GM23338 (cell line): ENCODE results near the gene CPA1. TPM values are rescaled to one million over a fixed set of nuclear protein-coding genes. Genes with fewer than 3 reads are reported as not detected.
A peak's percentile ranks its signal among the peaks of the same experiment; 100 is the strongest.

Source experiments
- ATAC-seq: fragments of 200-7000 bp; cut with Tn5 transposase; 3 replicates; pipeline ENCODE4 v1.9.1; 2020
- DNase-seq: peaks from one replicate; pipeline ENCODE4 v3.0.0-alpha.2; 2015; ENCODE audit warnings: low spot score
- H2AFZ ChIP-seq: fragments of 200-600 bp; sonication (generic); 2 replicates; pipeline ENCODE4 v1.8.0; 2016; ENCODE audit warnings: antibody characterized with exemption, mild to moderate bottlenecking, moderate library complexity
- H3F3A ChIP-seq: fragments of 200-600 bp; sonication (generic); replicated peaks from 2 replicates; pipeline ENCODE4 v1.8.0; 2017; ENCODE audit warnings: antibody characterized with exemption, mixed run types, low read depth
- H3K27ac ChIP-seq: fragments of 200-600 bp; sonication (generic); 2 replicates; pipeline ENCODE4 v1.6.1; 2016; ENCODE audit warnings: low read depth
- H3K27me3 ChIP-seq: fragments of 200-600 bp; sonication (generic); 2 replicates; pipeline ENCODE4 v1.8.0; 2016; ENCODE audit warnings: mild to moderate bottlenecking, mixed run types, moderate library complexity; ENCODE audit not compliant: insufficient read depth
- H3K36me3 ChIP-seq: fragments of 200-600 bp; sonication (generic); 2 replicates; pipeline ENCODE4 v1.8.0; 2016; ENCODE audit warnings: mild to moderate bottlenecking; ENCODE audit not compliant: insufficient read depth
- H3K4me1 ChIP-seq: fragments of 200-600 bp; sonication (generic); 2 replicates; pipeline ENCODE4 v1.8.0; 2016; ENCODE audit warnings: mild to moderate bottlenecking, moderate library complexity; ENCODE audit not compliant: insufficient read depth
- H3K4me2 ChIP-seq: fragments of 200-600 bp; sonication (generic); 2 replicates; pipeline ENCODE4 v1.7.1; 2017; ENCODE audit warnings: mixed run types
- H3K4me3 ChIP-seq: fragments of 200-600 bp; sonication (generic); 2 replicates; pipeline ENCODE4 v1.6.1; 2016; ENCODE audit warnings: mixed run types
- H3K79me2 ChIP-seq: fragments of 200-600 bp; sonication (generic); replicated peaks from 2 replicates; pipeline ENCODE4 v1.8.0; 2017; ENCODE audit warnings: mild to moderate bottlenecking; ENCODE audit not compliant: insufficient read depth
- H3K9me2 ChIP-seq: fragments of 200-600 bp; sonication (generic); 2 replicates; pipeline ENCODE4 v1.8.0; 2017; ENCODE audit not compliant: insufficient read depth
- H4K20me1 ChIP-seq: fragments of 200-600 bp; sonication (generic); replicated peaks from 2 replicates; pipeline ENCODE4 v1.8.0; 2017; ENCODE audit warnings: mild to moderate bottlenecking; ENCODE audit not compliant: insufficient read depth
- H3K27ac Mint-ChIP-seq: 2 replicates; pipeline ENCODE4 v1.8.0; 2020; ENCODE audit warnings: inconsistent platforms, mild to moderate bottlenecking, moderate library complexity, mixed read lengths
- H3K27me3 Mint-ChIP-seq: 3 replicates; pipeline ENCODE4 v1.8.0; 2022; ENCODE audit warnings: low read depth, mild to moderate bottlenecking, moderate library complexity, mixed read lengths, inconsistent platforms; ENCODE audit not compliant: insufficient read depth, poor library complexity
- H3K36me3 Mint-ChIP-seq: 3 replicates; pipeline ENCODE4 v1.8.0; 2021; ENCODE audit warnings: low read depth, mild to moderate bottlenecking, inconsistent platforms, moderate library complexity, mixed read lengths
- H3K4me1 Mint-ChIP-seq: 3 replicates; pipeline ENCODE4 v1.8.0; 2020; ENCODE audit warnings: mild to moderate bottlenecking, inconsistent platforms, mixed read lengths
- H3K4me3 Mint-ChIP-seq: 3 replicates; pipeline ENCODE4 v1.8.0; 2021; ENCODE audit warnings: moderate library complexity, mild to moderate bottlenecking, inconsistent platforms, mixed read lengths
- H3K9me3 Mint-ChIP-seq: 3 replicates; pipeline ENCODE4 v1.8.0; 2020; ENCODE audit warnings: moderate library complexity, mild to moderate bottlenecking, inconsistent platforms, mixed read lengths
- CREB1 ChIP-seq: fragments of 250-450 bp; sonication (Bioruptor Pico); IDR thresholded peaks from 2 replicates; pipeline ENCODE4 v1.5.0; 2020; ENCODE audit warnings: low read depth, mild to moderate bottlenecking, moderate library complexity
- EZH2 ChIP-seq: fragments of 200-600 bp; sonication (generic); IDR thresholded peaks from one replicate; pipeline ENCODE4 v1.8.0; 2017; ENCODE audit warnings: antibody characterized with exemption, mild to moderate bottlenecking, low read depth; ENCODE audit not compliant: unreplicated experiment
- EZH2phosphoT487 ChIP-seq: fragments of 200-600 bp; sonication (generic); IDR thresholded peaks from one replicate; pipeline ENCODE4 v1.8.1; 2018; ENCODE audit warnings: antibody characterized with exemption; ENCODE audit not compliant: unreplicated experiment
- JUNB ChIP-seq: IDR thresholded peaks from one replicate; pipeline ENCODE4 v1.6.1; 2016; ENCODE audit warnings: antibody characterized with exemption; ENCODE audit not compliant: unreplicated experiment
- NANOG ChIP-seq: IDR thresholded peaks from 2 replicates; pipeline ENCODE4 v1.6.1; 2016; ENCODE audit warnings: antibody characterized with exemption, borderline replicate concordance
- POLR2AphosphoS5 ChIP-seq: IDR thresholded peaks from 2 replicates; pipeline ENCODE4 v1.6.1; 2016; ENCODE audit warnings: antibody characterized with exemption, low read depth
- STAT1 ChIP-seq: IDR thresholded peaks from one replicate; pipeline ENCODE4 v1.6.1; 2016; ENCODE audit warnings: antibody characterized with exemption; ENCODE audit not compliant: unreplicated experiment
- ZNF114 ChIP-seq: fragments of 250-450 bp; sonication (Bioruptor Pico); IDR thresholded peaks from 2 replicates; pipeline ENCODE4 v1.5.0; 2020; ENCODE audit warnings: mild to moderate bottlenecking, moderate library complexity
- ZNF331 ChIP-seq: fragments of 250-450 bp; sonication (Bioruptor Pico); IDR thresholded peaks from 2 replicates; pipeline ENCODE4 v1.5.0; 2020; ENCODE audit warnings: low read depth, mild to moderate bottlenecking, moderate library complexity
- polyA plus RNA-seq: library from polyadenylated mRNA; unstranded; fragments of >200 nt; fragmentation: Nextera tagmentation; extraction: Ambion mirVana; gene quantifications from 2 replicates; pipeline ENCODE4 v1.2.1, GENCODE V29; 2016
- total RNA-seq: library from RNA; depleted of rRNA; stranded (reverse); fragments of >200 nt; shearing (Covaris generic); gene quantifications from 2 replicates; pipeline ENCODE4 v1.2.3, GENCODE V29; 2014
- TF ChIP-seq, protein P1 (sequence below): IDR thresholded peaks from 2 replicates; pipeline ENCODE4 v1.6.1; 2016; ENCODE audit warnings: antibody characterized with exemption
- TF ChIP-seq, protein P2 (sequence below): fragments of 250-450 bp; sonication (Bioruptor Pico); IDR thresholded peaks from 2 replicates; pipeline ENCODE4 v1.5.0; 2020; ENCODE audit warnings: mild to moderate bottlenecking, moderate library complexity
- TF ChIP-seq, protein P3 (sequence below), 2 experiments: fragments of 200-600 bp in 1 of 2; sonication (generic) in 1 of 2; conservative IDR thresholded peaks; 2 replicates each; pipeline versions ENCODE4 v1.5.1 to v1.6.1; 2016 to 2017; ENCODE audit warnings: antibody characterized with exemption in 2 of 2, low read depth in 2 of 2, mild to moderate bottlenecking in 2 of 2, moderate library complexity in 1 of 2

CPA1 gene
- total and polyA plus RNA-seq, 2 experiments from 2014 or later: not detected

DNA sequence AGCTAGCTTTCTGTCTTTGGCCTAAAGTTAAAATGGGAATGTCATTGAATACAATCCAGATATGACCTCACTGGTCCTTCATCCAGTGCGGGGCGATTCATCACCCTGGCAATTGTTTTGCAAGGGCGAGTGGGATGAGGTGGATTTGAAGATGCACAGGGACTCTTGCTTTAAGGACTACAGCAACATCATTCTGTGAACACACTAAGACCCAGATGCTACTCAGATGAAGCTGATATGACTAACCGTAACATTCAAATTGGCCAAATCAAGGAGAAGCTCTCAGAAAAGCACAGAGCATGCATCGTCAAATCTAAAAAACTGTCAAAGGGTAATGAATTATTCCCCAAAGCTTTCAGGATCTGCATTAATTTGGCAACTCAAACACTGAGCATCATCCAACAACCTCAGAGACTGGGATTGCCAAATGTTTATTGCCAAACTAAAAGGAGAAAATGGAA, 12.8 kb downstream of the CPA1 start:
- Histone ChIP-seq H3K4me3 (no peak overlapping the region), H3K27me3 (no peaks in the 10 kb centered on the region), H3K4me2 (no peak overlapping the region), H3F3A (no peaks in the 10 kb centered on the region), H3K9me2 (0 out of 2 replicates have a peak, but pooled peaks cover 5% of the 10 kb centered on the region), H3K27ac (no peak overlapping the region), H4K20me1 (no peaks in the 10 kb centered on the region), H3K79me2 (no peaks in the 10 kb centered on the region), H2AFZ (no peak overlapping the region), H3K36me3 (no peaks in the 10 kb centered on the region), H3K4me1 (peaks cover 28% of the 10 kb centered on the region)
- TF ChIP-seq NANOG: no peak
- H3K4me1 Mint-ChIP-seq: peaks cover 31% of the 10 kb centered on the region
- H3K36me3 Mint-ChIP-seq: peaks cover 4% of the 10 kb centered on the region; the same call in 2 of the 3 replicates
- H3K27ac Mint-ChIP-seq: no peak overlapping the region
- DNase-seq (no peak), ATAC-seq (no peak)
- peaks cover 4% of the 10 kb centered on the region for H3K27me3 Mint-ChIP-seq
- no peak overlapping the region for H3K4me3 Mint-ChIP-seq
- H3K9me3 Mint-ChIP-seq: peaks cover 4% of the 10 kb centered on the region; the same call in 2 of the 3 replicates

DNA sequence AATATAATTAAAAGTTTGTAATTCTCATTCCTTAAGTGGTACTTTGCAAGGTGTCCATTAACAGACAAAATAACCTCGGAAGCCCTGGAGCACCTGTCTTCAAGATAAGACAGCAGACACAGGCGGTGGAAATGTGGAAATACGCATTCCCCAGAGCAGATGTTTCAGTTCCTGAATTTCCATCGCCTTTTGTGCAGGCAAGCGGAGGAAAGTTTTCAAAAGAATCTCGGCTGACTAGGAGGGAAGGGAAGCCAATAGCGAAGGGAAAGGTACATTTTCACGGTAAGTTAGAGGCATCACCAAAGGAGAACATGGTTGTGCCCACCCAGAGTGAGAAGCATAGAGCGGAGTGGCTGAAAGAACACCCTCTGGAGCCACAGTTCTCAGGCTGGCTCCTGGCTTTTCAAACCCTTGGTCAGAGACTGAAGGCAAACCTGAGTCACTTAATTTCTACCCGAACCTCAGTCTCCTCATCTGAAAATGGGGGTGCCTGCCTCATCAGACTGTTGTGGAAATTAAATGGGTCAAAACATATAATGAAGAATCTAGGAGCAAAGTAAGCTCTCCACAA, 13.6 kb downstream of the CPA1 start:
- peaks cover 9% of the 10 kb centered on the region; the same call in 2 of the 3 replicates for H3K36me3 Mint-ChIP-seq
- no peak; the same call in 2 of the 3 replicates for ATAC-seq
- peaks cover 33% of the 10 kb centered on the region for H3K4me1 Mint-ChIP-seq
- TF ChIP-seq, protein P1, sequence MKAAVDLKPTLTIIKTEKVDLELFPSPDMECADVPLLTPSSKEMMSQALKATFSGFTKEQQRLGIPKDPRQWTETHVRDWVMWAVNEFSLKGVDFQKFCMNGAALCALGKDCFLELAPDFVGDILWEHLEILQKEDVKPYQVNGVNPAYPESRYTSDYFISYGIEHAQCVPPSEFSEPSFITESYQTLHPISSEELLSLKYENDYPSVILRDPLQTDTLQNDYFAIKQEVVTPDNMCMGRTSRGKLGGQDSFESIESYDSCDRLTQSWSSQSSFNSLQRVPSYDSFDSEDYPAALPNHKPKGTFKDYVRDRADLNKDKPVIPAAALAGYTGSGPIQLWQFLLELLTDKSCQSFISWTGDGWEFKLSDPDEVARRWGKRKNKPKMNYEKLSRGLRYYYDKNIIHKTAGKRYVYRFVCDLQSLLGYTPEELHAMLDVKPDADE: no peak
- TF ChIP-seq JUNB (no peak), ZNF331 (no peak), POLR2AphosphoS5 (no peak), ZNF114 (no peak), STAT1 (no peak), EZH2 (no peak), EZH2phosphoT487 (no peak), NANOG (no peak), CREB1 (CRISPR knock-in tag) (no peak)
- TF ChIP-seq, protein P2, sequence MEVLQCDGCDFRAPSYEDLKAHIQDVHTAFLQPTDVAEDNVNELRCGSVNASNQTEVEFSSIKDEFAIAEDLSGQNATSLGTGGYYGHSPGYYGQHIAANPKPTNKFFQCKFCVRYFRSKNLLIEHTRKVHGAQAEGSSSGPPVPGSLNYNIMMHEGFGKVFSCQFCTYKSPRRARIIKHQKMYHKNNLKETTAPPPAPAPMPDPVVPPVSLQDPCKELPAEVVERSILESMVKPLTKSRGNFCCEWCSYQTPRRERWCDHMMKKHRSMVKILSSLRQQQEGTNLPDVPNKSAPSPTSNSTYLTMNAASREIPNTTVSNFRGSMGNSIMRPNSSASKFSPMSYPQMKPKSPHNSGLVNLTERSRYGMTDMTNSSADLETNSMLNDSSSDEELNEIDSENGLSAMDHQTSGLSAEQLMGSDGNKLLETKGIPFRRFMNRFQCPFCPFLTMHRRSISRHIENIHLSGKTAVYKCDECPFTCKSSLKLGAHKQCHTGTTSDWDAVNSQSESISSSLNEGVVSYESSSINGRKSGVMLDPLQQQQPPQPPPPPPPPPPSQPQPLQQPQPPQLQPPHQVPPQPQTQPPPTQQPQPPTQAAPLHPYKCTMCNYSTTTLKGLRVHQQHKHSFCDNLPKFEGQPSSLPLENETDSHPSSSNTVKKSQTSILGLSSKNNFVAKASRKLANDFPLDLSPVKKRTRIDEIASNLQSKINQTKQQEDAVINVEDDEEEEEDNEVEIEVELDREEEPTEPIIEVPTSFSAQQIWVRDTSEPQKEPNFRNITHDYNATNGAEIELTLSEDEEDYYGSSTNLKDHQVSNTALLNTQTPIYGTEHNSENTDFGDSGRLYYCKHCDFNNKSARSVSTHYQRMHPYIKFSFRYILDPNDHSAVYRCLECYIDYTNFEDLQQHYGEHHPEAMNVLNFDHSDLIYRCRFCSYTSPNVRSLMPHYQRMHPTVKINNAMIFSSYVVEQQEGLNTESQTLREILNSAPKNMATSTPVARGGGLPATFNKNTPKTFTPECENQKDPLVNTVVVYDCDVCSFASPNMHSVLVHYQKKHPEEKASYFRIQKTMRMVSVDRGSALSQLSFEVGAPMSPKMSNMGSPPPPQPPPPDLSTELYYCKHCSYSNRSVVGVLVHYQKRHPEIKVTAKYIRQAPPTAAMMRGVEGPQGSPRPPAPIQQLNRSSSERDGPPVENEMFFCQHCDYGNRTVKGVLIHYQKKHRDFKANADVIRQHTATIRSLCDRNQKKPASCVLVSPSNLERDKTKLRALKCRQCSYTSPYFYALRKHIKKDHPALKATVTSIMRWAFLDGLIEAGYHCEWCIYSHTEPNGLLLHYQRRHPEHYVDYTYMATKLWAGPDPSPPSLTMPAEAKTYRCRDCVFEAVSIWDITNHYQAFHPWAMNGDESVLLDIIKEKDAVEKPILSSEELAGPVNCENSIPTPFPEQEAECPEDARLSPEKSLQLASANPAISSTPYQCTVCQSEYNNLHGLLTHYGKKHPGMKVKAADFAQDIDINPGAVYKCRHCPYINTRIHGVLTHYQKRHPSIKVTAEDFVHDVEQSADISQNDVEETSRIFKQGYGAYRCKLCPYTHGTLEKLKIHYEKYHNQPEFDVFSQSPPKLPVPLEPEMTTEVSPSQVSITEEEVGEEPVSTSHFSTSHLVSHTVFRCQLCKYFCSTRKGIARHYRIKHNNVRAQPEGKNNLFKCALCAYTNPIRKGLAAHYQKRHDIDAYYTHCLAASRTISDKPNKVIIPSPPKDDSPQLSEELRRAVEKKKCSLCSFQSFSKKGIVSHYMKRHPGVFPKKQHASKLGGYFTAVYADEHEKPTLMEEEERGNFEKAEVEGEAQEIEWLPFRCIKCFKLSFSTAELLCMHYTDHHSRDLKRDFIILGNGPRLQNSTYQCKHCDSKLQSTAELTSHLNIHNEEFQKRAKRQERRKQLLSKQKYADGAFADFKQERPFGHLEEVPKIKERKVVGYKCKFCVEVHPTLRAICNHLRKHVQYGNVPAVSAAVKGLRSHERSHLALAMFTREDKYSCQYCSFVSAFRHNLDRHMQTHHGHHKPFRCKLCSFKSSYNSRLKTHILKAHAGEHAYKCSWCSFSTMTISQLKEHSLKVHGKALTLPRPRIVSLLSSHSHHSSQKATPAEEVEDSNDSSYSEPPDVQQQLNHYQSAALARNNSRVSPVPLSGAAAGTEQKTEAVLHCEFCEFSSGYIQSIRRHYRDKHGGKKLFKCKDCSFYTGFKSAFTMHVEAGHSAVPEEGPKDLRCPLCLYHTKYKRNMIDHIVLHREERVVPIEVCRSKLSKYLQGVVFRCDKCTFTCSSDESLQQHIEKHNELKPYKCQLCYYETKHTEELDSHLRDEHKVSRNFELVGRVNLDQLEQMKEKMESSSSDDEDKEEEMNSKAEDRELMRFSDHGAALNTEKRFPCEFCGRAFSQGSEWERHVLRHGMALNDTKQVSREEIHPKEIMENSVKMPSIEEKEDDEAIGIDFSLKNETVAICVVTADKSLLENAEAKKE (CRISPR knock-in tag): no peak
- TF ChIP-seq, protein P3, sequence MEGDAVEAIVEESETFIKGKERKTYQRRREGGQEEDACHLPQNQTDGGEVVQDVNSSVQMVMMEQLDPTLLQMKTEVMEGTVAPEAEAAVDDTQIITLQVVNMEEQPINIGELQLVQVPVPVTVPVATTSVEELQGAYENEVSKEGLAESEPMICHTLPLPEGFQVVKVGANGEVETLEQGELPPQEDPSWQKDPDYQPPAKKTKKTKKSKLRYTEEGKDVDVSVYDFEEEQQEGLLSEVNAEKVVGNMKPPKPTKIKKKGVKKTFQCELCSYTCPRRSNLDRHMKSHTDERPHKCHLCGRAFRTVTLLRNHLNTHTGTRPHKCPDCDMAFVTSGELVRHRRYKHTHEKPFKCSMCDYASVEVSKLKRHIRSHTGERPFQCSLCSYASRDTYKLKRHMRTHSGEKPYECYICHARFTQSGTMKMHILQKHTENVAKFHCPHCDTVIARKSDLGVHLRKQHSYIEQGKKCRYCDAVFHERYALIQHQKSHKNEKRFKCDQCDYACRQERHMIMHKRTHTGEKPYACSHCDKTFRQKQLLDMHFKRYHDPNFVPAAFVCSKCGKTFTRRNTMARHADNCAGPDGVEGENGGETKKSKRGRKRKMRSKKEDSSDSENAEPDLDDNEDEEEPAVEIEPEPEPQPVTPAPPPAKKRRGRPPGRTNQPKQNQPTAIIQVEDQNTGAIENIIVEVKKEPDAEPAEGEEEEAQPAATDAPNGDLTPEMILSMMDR (conservative IDR thresholded peaks at IDR 0.05; ENCODE audit: low read depth in 2 of 2): no peak
- H3K27ac Mint-ChIP-seq: no peak overlapping the region
- H3K4me2 ChIP-seq: no peak overlapping the region
- H3K9me2 ChIP-seq: 0 out of 2 replicates have a peak, but pooled peaks cover 4% of the 10 kb centered on the region
- peaks cover 4% of the 10 kb centered on the region for H3K27me3 Mint-ChIP-seq
- H3K4me3 Mint-ChIP-seq: no peak overlapping the region
- no peaks in the 10 kb centered on the region for H3K27me3 ChIP-seq
- no peak for DNase-seq
- H3F3A ChIP-seq: no peaks in the 10 kb centered on the region
- no peak overlapping the region; the same call in 1 of the 2 replicates for H2AFZ ChIP-seq
- peaks cover 28% of the 10 kb centered on the region for H3K4me1 ChIP-seq
- no peaks in the 10 kb centered on the region for H3K79me2 ChIP-seq
- no peaks in the 10 kb centered on the region for H4K20me1 ChIP-seq
- H3K27ac ChIP-seq: 0 out of 2 replicates have a peak overlapping the region, but pooled peaks have one; percentile 30
- no peak overlapping the region for H3K4me3 ChIP-seq
- H3K36me3 ChIP-seq: no peaks in the 10 kb centered on the region
- no peaks in the 10 kb centered on the region for H3K9me3 Mint-ChIP-seq
